Measurements from ENCODE around the gene SH3TC2.

SH3TC2 gene

GRCh38 chr5:148995791-148996190 lies 67.1 kb downstream of the SH3TC2 start:
- H3K79me2 ChIP-seq (ENCODE audit: insufficient read depth, low read depth) = no peaks in the 10 kb centered on the region
- no peak overlapping the region for H3K9ac ChIP-seq
- no peak overlapping the region for H3K27ac ChIP-seq
- no peaks in the 10 kb centered on the region for H3K36me3 ChIP-seq (ENCODE audit: insufficient read depth)
- H3K4me1 ChIP-seq (ENCODE audit: low read depth, poor library complexity, severe bottlenecking) = no peaks in the 10 kb centered on the region
- no peak for TF ChIP-seq CTCF (conservative IDR thresholded peaks at IDR 0.05; ENCODE audit: low read depth, low read length)
- no peaks in the 10 kb centered on the region for H3K27me3 ChIP-seq (ENCODE audit: insufficient read depth, low read depth)
- H2AFZ ChIP-seq (ENCODE audit: low read depth) = no peak overlapping the region
- H3K4me2 ChIP-seq = no peak overlapping the region
- H3K4me3 ChIP-seq (IDR thresholded peaks at IDR 0.05; ENCODE audit: insufficient read depth, low read depth, low read length) = no peak overlapping the region
- no peaks in the 10 kb centered on the region for H4K20me1 ChIP-seq (ENCODE audit: insufficient read depth)

- Histone ChIP-seq H3K4me3 (IDR thresholded peaks at IDR 0.05; ENCODE audit: insufficient read depth, low read depth, low read length) (no peak overlapping the region), H3K9ac (no peak overlapping the region), H3K4me2 (no peak overlapping the region), H3K27me3 (ENCODE audit: insufficient read depth, low read depth) (no peaks in the 10 kb centered on the region), H3K4me1 (ENCODE audit: low read depth, poor library complexity, severe bottlenecking) (no peaks in the 10 kb centered on the region), H3K36me3 (ENCODE audit: insufficient read depth) (no peaks in the 10 kb centered on the region), H3K27ac (no peak overlapping the region), H3K79me2 (ENCODE audit: insufficient read depth, low read depth) (no peaks in the 10 kb centered on the region), H2AFZ (ENCODE audit: low read depth) (no peak overlapping the region), H4K20me1 (ENCODE audit: insufficient read depth) (no peaks in the 10 kb centered on the region)
- TF ChIP-seq CTCF (conservative IDR thresholded peaks at IDR 0.05; ENCODE audit: low read depth, low read length) = no peak
Measured at GRCh38 chr5:148993283-148993936, 69.5 kb downstream of the SH3TC2 start.

- no peaks in the 10 kb centered on the region for H3K79me2 ChIP-seq (ENCODE audit: insufficient read depth, low read depth)
- H3K9ac ChIP-seq = no peak overlapping the region
- TF ChIP-seq CTCF (conservative IDR thresholded peaks at IDR 0.05; ENCODE audit: low read depth, low read length) = no peak
- H3K4me3 ChIP-seq (IDR thresholded peaks at IDR 0.05; ENCODE audit: insufficient read depth, low read depth, low read length) = no peak overlapping the region
- no peaks in the 10 kb centered on the region for H4K20me1 ChIP-seq (ENCODE audit: insufficient read depth)
- no peaks in the 10 kb centered on the region for H3K36me3 ChIP-seq (ENCODE audit: insufficient read depth)
- H2AFZ ChIP-seq (ENCODE audit: low read depth) = no peak overlapping the region
- H3K27me3 ChIP-seq (ENCODE audit: insufficient read depth, low read depth) = no peaks in the 10 kb centered on the region
- H3K4me2 ChIP-seq = no peak overlapping the region
- no peaks in the 10 kb centered on the region for H3K4me1 ChIP-seq (ENCODE audit: low read depth, poor library complexity, severe bottlenecking)
- H3K27ac ChIP-seq = no peak overlapping the region
Measured at GRCh38 chr5:148992265-148992664, 70.6 kb downstream of the SH3TC2 start.

- H3K9ac ChIP-seq = no peak overlapping the region
- H2AFZ ChIP-seq (ENCODE audit: low read depth) = no peak overlapping the region
- H3K4me2 ChIP-seq = no peak overlapping the region
- no peaks in the 10 kb centered on the region for H3K4me1 ChIP-seq (ENCODE audit: low read depth, poor library complexity, severe bottlenecking)
- no peaks in the 10 kb centered on the region for H3K36me3 ChIP-seq (ENCODE audit: insufficient read depth)
- no peaks in the 10 kb centered on the region for H4K20me1 ChIP-seq (ENCODE audit: insufficient read depth)
- no peak overlapping the region for H3K4me3 ChIP-seq (IDR thresholded peaks at IDR 0.05; ENCODE audit: insufficient read depth, low read depth, low read length)
- TF ChIP-seq CTCF (conservative IDR thresholded peaks at IDR 0.05; ENCODE audit: low read depth, low read length) = no peak
- no peaks in the 10 kb centered on the region for H3K79me2 ChIP-seq (ENCODE audit: insufficient read depth, low read depth)
- no peaks in the 10 kb centered on the region for H3K27me3 ChIP-seq (ENCODE audit: insufficient read depth, low read depth)
- H3K27ac ChIP-seq = no peak overlapping the region
Measured at GRCh38 chr5:148991566-148991965, 71.3 kb downstream of the SH3TC2 start.

Measured in KMS-11 (cell line).